Kidney capillary endothelial cell (primary cell): ENCODE data around the gene FAM107B.

ENCODE experiments used
- DNase-seq: peaks from one replicate; pipeline ENCODE4 v3.0.0-alpha.2; 2018; ENCODE audit warnings: low spot score

FAM107B gene

GRCh38 chr10:14556285-14556956, 218.3 kb downstream of the FAM107B start:
- DNase-seq, result no peak

GRCh38 chr10:14555807-14556206, 218.9 kb downstream of the FAM107B start:
- DNase-seq, result no peak

GRCh38 chr10:14554491-14555205, 220.0 kb downstream of the FAM107B start:
- no peak for DNase-seq

- no peak for DNase-seq
Measured at GRCh38 chr10:14554091-14554490, 220.6 kb downstream of the FAM107B start.

- no peak for DNase-seq
Measured at GRCh38 chr10:14553448-14553847, 221.2 kb downstream of the FAM107B start.

GRCh38 chr10:14552015-14552414, 222.7 kb downstream of the FAM107B start:
- no peak for DNase-seq

- no peak for DNase-seq
Measured at GRCh38 chr10:14550471-14550981, 224.2 kb downstream of the FAM107B start.

- DNase-seq, result no peak
Measured at GRCh38 chr10:14549496-14549895, 225.2 kb downstream of the FAM107B start.

- no peak for DNase-seq
Measured at GRCh38 chr10:14548970-14549369, 225.7 kb downstream of the FAM107B start.

- DNase-seq, result no peak
Measured at GRCh38 chr10:14548474-14548873, 226.2 kb downstream of the FAM107B start.

- no peak for DNase-seq
Measured at GRCh38 chr10:14547816-14548215, 226.9 kb downstream of the FAM107B start.

- no peak for DNase-seq
Measured at GRCh38 chr10:14545827-14546226, 228.9 kb downstream of the FAM107B start.

- DNase-seq, result no peak
Measured at GRCh38 chr10:14543904-14544210, 230.8 kb downstream of the FAM107B start.

GRCh38 chr10:14543046-14543903, 231.4 kb downstream of the FAM107B start:
- DNase-seq, result no peak

GRCh38 chr10:14541379-14541778, 233.3 kb downstream of the FAM107B start:
- DNase-seq, result no peak

GRCh38 chr10:14540611-14541010, 234.1 kb downstream of the FAM107B start:
- DNase-seq, result no peak

GRCh38 chr10:14540062-14540461, 234.6 kb downstream of the FAM107B start:
- DNase-seq, result no peak

- no peak for DNase-seq
Measured at GRCh38 chr10:14539176-14539575, 235.5 kb downstream of the FAM107B start.

GRCh38 chr10:14536241-14537213, 238.2 kb downstream of the FAM107B start:
- peak; percentile 53 for DNase-seq

- DNase-seq, result no peak
Measured at GRCh38 chr10:14535457-14536130, 239.1 kb downstream of the FAM107B start.

GRCh38 chr10:14534152-14534551, 240.5 kb downstream of the FAM107B start:
- DNase-seq, result no peak
